Erythroblast (primary cell): ENCODE results near the gene SMAP1.

Source experiments
- GATA1 ChIP-seq: IDR thresholded peaks from 2 replicates; pipeline ENCODE4 v1.6.1; 2011; ENCODE audit warnings: low read depth, mild to moderate bottlenecking, control low read depth, low read length, moderate library complexity
- POLR2A ChIP-seq: IDR thresholded peaks from 2 replicates; pipeline ENCODE4 v1.6.1; 2011; ENCODE audit warnings: mild to moderate bottlenecking, low read length

GRCh38 chr6:70872469-70872868, 204.8 kb downstream of the SMAP1 start:
- no peak for TF ChIP-seq POLR2A
- TF ChIP-seq GATA1: no peak
